Naive thymus-derived CD4-positive, alpha-beta T cell (primary cell): ENCODE measurements around the gene ALOX12. TPM values are rescaled to one million over a fixed set of nuclear protein-coding genes. Genes with fewer than 3 reads are reported as not detected.
"Not testable (repeated sequence)": the region's sequence is repeated elsewhere in the genome, so short reads cannot be mapped to it uniquely, and the experiment has no call there.

Source experiments
- ATAC-seq: fragments of 150-1000 bp; cut with Tn5 transposase; 2 replicates; pipeline ENCODE4 v1.10.0; 2021; ENCODE audit warnings: mild to moderate bottlenecking, moderate library complexity
- CTCF ChIA-PET: fragments of 350-600 bp; sonication (Branson Sonifier 250); formaldehyde crosslinking; loops from one replicate; lab custom pipeline; 2021; ENCODE audit warnings: antibody characterized with exemption; lab: Charles Lee
- POLR2A ChIA-PET: fragments of 350-600 bp; sonication (Branson Sonifier 250); formaldehyde crosslinking; loops from one replicate; lab custom pipeline; 2021; ENCODE audit warnings: antibody characterized with exemption, inconsistent platforms; lab: Charles Lee
- DNase-seq, 9 donors: peaks; one replicate each; pipeline versions ENCODE4 v3.0.0 to v3.0.0-alpha.2; 2020 to 2022; ENCODE audit warnings: mixed read lengths in 1 of 9
- H3K27ac ChIP-seq: one replicate; pipeline ENCODE4 v1.7.0; 2013; ENCODE audit warnings: mild to moderate bottlenecking, low read depth, low read length, moderate library complexity
- H3K27me3 ChIP-seq, 2 donors: one replicate each; pipeline ENCODE4 v1.7.0; 2013; ENCODE audit warnings: low read length in 2 of 2, mild to moderate bottlenecking in 2 of 2, moderate library complexity in 2 of 2; ENCODE audit not compliant: control insufficient read depth in 2 of 2, insufficient read depth in 2 of 2
- H3K36me3 ChIP-seq, 3 experiments: 1 replicate in 2 of 3; 2 replicates in 1 of 3; pipeline ENCODE4 v1.7.0; 2013; ENCODE audit warnings: low read length in 3 of 3, mild to moderate bottlenecking in 3 of 3, moderate library complexity in 1 of 3; ENCODE audit not compliant: insufficient read depth in 3 of 3, control insufficient read depth in 2 of 3
- H3K4me1 ChIP-seq, 2 donors: one replicate each; pipeline ENCODE4 v1.7.0; 2013; ENCODE audit warnings: low read length in 2 of 2, mild to moderate bottlenecking in 2 of 2, moderate library complexity in 1 of 2; ENCODE audit not compliant: control insufficient read depth in 2 of 2, insufficient read depth in 2 of 2
- H3K4me3 ChIP-seq: 2 replicates; pipeline ENCODE4 v1.7.0; 2013; ENCODE audit warnings: mild to moderate bottlenecking, low read length
- H3K9me3 ChIP-seq, 3 experiments: 1 replicate in 2 of 3; 2 replicates in 1 of 3; pipeline ENCODE4 v1.7.0; 2013; ENCODE audit warnings: low read length in 3 of 3; ENCODE audit not compliant: control insufficient read depth in 2 of 3
- H3K27ac Mint-ChIP-seq, 9 donors: one replicate each; pipeline ENCODE4 v1.8.0; 2020 to 2022; ENCODE audit warnings: mixed read lengths in 9 of 9, mild to moderate bottlenecking in 8 of 9, moderate library complexity in 5 of 9, inconsistent platforms in 2 of 9
- H3K27me3 Mint-ChIP-seq, 5 donors: one replicate each; pipeline ENCODE4 v1.8.0; 2021 to 2022; ENCODE audit warnings: mixed read lengths in 5 of 5, mild to moderate bottlenecking in 1 of 5
- H3K36me3 Mint-ChIP-seq, 5 donors: one replicate each; pipeline ENCODE4 v1.8.0; 2020 to 2022; ENCODE audit warnings: mixed read lengths in 5 of 5, mild to moderate bottlenecking in 3 of 5, inconsistent platforms in 1 of 5
- H3K4me1 Mint-ChIP-seq, 7 donors: one replicate each; pipeline ENCODE4 v1.8.0; 2020 to 2022; ENCODE audit warnings: mixed read lengths in 7 of 7, mild to moderate bottlenecking in 3 of 7, inconsistent platforms in 1 of 7
- H3K4me3 Mint-ChIP-seq, 10 donors: one replicate each; pipeline ENCODE4 v1.8.0; 2020 to 2022; ENCODE audit warnings: mild to moderate bottlenecking in 10 of 10, mixed read lengths in 10 of 10, moderate library complexity in 6 of 10, inconsistent platforms in 2 of 10
- H3K9me3 Mint-ChIP-seq, 11 donors: one replicate each; pipeline ENCODE4 v1.8.0; 2020 to 2022; ENCODE audit warnings: mixed read lengths in 11 of 11, mild to moderate bottlenecking in 4 of 11, inconsistent platforms in 1 of 11, moderate library complexity in 1 of 11
- intact Hi-C, 2 donors: fragments of 100-400 bp; cut with micrococcal nuclease; formaldehyde crosslinking; loops; one replicate each; pipeline ENCODE4 v1.15.1; 2023
- polyA plus RNA-seq, 2 donors: library from polyadenylated mRNA; unstranded; fragments of 300-500 nt; fragmentation: Illumina TruSeq; gene quantifications; one replicate each; pipeline ENCODE4 v1.2.3, GENCODE V29; 2021
- total RNA-seq, 6 experiments: library from RNA in 5 of 6; stranded (reverse) in 5 of 6; gene quantifications; 1 replicate in 5 of 6; 2 replicates in 1 of 6; pipeline ENCODE4 v1.2.3 and lab custom pipeline; 2021 to 2026

Gene ALOX12
- total and polyA plus RNA-seq, 7 experiments from 2014 or later, result 0.08 to 1.0 (median 0.48) TPM; not detected in 4

DNA sequence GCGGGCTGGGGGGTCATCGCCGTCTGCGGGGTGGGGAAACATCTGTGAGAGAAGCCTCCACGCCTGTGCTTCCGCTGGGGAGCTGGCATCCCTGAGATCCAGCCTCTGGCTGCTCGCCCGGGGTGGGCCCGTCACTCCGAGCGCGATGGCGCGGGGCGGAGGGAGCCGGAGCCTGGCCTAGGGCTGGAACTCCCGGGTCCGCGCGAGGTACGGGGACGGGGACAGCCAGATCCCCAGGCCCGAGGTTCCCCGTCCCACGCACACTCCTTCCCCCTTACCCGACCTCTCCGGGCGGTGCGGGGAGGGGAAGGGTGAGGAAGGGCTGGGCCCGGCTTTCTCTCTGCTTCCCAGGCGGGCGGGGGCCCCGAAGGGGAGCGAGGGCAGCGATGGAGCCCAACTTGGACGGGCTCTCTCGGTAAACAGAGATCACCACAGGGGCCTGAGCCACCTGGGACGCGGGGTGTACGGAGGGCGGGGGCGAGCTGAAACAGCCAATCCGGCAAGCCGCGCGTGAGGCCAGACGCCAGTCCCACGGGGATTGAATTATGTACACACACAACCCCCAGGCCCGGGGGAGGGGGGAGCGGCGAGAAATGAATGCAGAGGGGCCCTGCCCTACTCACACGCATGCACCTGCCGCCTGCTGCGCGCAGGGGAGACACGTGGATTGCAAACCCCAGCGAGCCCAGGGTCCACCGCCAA lies 47.8 kb downstream of the ALOX12 start, which contains the start of gene SLC16A11:
SLC16A11 (minus strand) TSS at position 596 of the 702 bp plus-strand sequence; CDS start at position 17, 579 bp downstream.
- H3K27me3 ChIP-seq, result no peaks in the 10 kb centered on the region
- peak within 1 kb of the TSS; percentile 60 to 87 (median 80) for H3K4me3 Mint-ChIP-seq
- intact Hi-C loops, result loop anchor here in 1 of 2 donors (2.0 to 10.0 kb wide), 2 partner anchors 393 to 791 kb away; partner anchors contain the start of gene KDM6B
- H3K4me3 ChIP-seq, result peak within 1 kb of the TSS; percentile 68
- POLR2A ChIA-PET, result interaction anchor here (0.9 to 1.5 kb wide), 4 partner anchors 8 to 644 kb away, joined by 3 to 7 read pairs (median 4); partner anchors contain the start of gene SLC16A13
- peaks cover 0 to 2% (median 0%) of the 10 kb centered on the region in 5 donors for H3K36me3 Mint-ChIP-seq
- no peaks in the 10 kb centered on the region for H3K9me3 Mint-ChIP-seq
- peaks cover 27 to 30% of the 10 kb centered on the region in 2 donors for H3K4me1 ChIP-seq
- no peaks in the 10 kb centered on the region for H3K36me3 ChIP-seq
- peak within 1 kb of the TSS; percentile 78 for H3K27ac ChIP-seq
- peaks cover 8 to 70% (median 52%) of the 10 kb centered on the region in 7 donors for H3K4me1 Mint-ChIP-seq
- no peaks in the 10 kb centered on the region for H3K9me3 ChIP-seq
- ATAC-seq (peak; percentile 3), DNase-seq (peak; percentile 26 to 51 (median 36))
- peaks cover 0 to 31% (median 0%) of the 10 kb centered on the region in 5 donors for H3K27me3 Mint-ChIP-seq
- peak within 1 kb of the TSS in 8 of 9 donors; percentile 77 to 95 (median 85) for H3K27ac Mint-ChIP-seq
- CTCF ChIA-PET, result interaction anchor here (0.7 to 6.4 kb wide), 2 partner anchors 11 to 93 kb away, joined by 3 to 145 read pairs; no protein-coding TSS in a partner anchor

DNA sequence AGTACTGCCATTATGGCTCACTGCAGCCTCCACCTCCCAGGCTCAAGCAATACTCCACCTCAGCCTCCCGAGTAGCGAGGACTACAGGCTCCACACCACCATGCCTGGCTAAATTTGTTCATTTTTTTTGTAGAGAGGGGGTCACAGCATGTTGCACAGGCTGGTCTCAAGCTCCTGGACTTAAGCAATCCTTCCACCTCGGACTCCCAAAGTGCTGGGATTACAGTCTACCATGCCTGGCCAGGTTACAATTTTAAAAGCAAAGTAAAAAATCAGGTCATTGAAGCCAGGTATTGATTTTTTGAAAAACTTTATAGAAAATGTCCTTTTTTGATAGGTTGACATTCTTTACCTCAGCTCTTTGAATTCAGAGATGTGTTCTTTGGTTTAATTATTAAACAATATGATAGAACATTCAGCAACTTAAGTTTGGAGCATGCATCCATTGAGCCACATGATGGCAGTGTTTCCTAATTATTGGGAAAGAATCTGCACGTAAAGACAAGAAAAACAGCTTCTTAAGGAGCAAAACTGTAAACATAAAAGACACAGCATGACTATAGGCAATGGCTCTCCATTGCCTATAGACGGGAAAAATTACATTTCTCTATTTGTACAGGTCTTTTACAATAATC lies 49.8 kb downstream of the ALOX12 start:
- peaks cover 0 to 55% (median 39%) of the 10 kb centered on the region in 7 donors for H3K4me1 Mint-ChIP-seq
- DNase-seq, result peak in 7 of 9 donors; percentile 61 to 79 (median 70)
- ChIA-PET POLR2A (interaction anchor here (0.6 to 2.6 kb wide), 23 partner anchors 8 to 1664 kb away, joined by 3 to 28 read pairs (median 4); partner anchors contain the start of genes DVL2, GABARAP, PHF23 and RNASEK), CTCF (interaction anchor here (0.5 to 6.4 kb wide), 20 partner anchors 9 to 1585 kb away, joined by 3 to 145 read pairs (median 3); partner anchors contain the start of genes ACAP1, MYH10 and SLC16A13)
- Histone ChIP-seq H3K9me3 (no peaks in the 10 kb centered on the region), H3K36me3 (no peaks in the 10 kb centered on the region), H3K27me3 (no peaks in the 10 kb centered on the region), H3K27ac (peak overlapping the region; percentile 74), H3K4me1 (peaks cover 27 to 30% of the 10 kb centered on the region in 2 donors), H3K4me3 (peak overlapping the region; percentile 66)
- peaks cover 0 to 36% (median 0%) of the 10 kb centered on the region in 5 donors for H3K27me3 Mint-ChIP-seq
- H3K36me3 Mint-ChIP-seq, result no peaks in the 10 kb centered on the region
- H3K9me3 Mint-ChIP-seq, result no peaks in the 10 kb centered on the region
- intact Hi-C loops, result loop anchor here (1.0 to 10.0 kb wide), 11 partner anchors 9 to 789 kb away; partner anchors contain the start of genes KDM6B (in 1 of the 2), RNASEK (in 1 of the 2) and SLC16A13 (in 1 of the 2)
- peak overlapping the region; percentile 69 to 96 (median 92) for H3K27ac Mint-ChIP-seq
- H3K4me3 Mint-ChIP-seq, result peak overlapping the region; percentile 78 to 91 (median 86)
- ATAC-seq, result peak; percentile 58

DNA sequence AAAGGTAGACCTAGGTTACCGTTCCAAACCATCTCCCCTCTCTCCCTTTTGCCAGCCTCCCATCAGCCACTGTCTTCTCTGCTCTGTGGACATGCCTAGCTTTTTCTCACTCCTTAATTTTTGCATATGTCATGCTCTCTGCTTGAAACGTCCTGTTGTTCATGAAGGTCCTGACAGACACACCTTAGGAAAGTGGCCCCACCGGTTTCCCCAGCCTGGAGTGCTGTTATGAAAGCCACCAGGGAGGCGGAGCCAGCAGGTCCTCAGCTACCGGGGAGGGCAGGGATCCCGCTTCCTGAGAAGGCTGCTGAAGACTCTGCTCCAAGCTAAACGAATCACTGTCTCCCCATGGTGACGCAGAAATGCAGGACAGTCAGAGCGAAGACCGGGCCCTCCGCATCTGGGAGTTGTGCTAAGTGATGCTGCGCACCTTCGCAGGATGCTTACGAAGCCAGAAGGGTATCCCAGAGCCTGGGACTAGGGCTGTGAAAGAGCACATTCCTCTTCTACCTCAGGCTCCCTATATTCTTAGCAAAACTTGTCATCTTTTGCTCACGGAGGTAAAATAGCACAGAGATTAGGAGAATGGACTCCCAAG lies 50.4 kb downstream of the ALOX12 start:
- no peaks in the 10 kb centered on the region for H3K9me3 Mint-ChIP-seq
- peak overlapping the region; percentile 78 to 91 (median 86) for H3K4me3 Mint-ChIP-seq
- peaks cover 27 to 30% of the 10 kb centered on the region in 2 donors for H3K4me1 ChIP-seq
- ChIA-PET POLR2A (interaction anchor here (0.6 to 2.6 kb wide), 23 partner anchors 9 to 1665 kb away, joined by 3 to 28 read pairs (median 4); partner anchors contain the start of genes DVL2, GABARAP, PHF23 and RNASEK), CTCF (interaction anchor here (0.5 to 6.4 kb wide), 18 partner anchors 10 to 1584 kb away, joined by 3 to 145 read pairs (median 4); partner anchors contain the start of genes MYH10 and SLC16A13)
- H3K27me3 ChIP-seq, result no peaks in the 10 kb centered on the region
- intact Hi-C loops, result loop anchor here (1.0 to 10.0 kb wide), 8 partner anchors 11 to 789 kb away; partner anchors contain the start of genes KDM6B (in 1 of the 2) and RNASEK (in 1 of the 2)
- H3K4me1 Mint-ChIP-seq, result peaks cover 0 to 52% (median 35%) of the 10 kb centered on the region in 7 donors
- H3K4me3 ChIP-seq, result peak overlapping the region; percentile 66
- no peaks in the 10 kb centered on the region for H3K36me3 Mint-ChIP-seq
- H3K36me3 ChIP-seq, result no peaks in the 10 kb centered on the region
- DNase-seq, result peak in 3 of 9 donors; percentile 33 to 48 (median 42)
- ATAC-seq, result peak; percentile 26
- peaks cover 0 to 36% (median 0%) of the 10 kb centered on the region in 5 donors for H3K27me3 Mint-ChIP-seq
- no peaks in the 10 kb centered on the region for H3K9me3 ChIP-seq
- peak overlapping the region; percentile 74 for H3K27ac ChIP-seq
- H3K27ac Mint-ChIP-seq, result peak overlapping the region; percentile 69 to 96 (median 92)

DNA sequence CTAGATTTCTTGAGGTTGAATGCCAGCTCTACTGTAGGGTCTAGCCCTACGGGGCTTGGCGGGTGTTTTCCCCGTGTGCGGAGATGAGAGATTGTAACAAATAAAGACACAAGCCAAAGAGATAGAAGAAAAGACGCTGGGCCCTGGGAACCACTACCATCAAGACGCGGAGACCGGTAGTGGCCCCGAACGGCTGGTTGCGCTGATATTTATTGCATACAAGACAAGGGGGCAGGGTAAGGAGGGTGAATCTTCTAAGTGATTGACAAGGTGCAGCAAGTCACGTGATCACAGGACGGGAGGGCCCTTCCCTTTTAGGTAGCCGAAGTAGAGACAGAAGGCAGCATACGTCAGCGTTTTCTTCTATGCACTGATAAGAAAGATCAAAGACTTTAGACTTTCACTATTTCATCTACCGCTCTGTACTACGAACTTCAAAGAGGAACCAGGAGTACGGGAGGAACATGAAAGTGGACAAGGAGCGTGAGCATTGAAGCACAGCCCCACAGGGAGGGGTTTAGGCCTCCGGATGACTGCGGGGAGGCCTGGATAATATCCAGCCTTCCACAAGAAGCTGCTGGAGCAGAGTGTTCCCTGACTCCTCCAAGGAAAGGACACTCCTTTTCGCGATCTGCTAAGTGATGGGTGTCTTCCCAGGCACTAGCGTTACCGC lies 51.0 kb downstream of the ALOX12 start:
- intact Hi-C loops, result loop anchor here (1.0 to 10.0 kb wide), 8 partner anchors 12 to 788 kb away; partner anchors contain the start of genes KDM6B (in 1 of the 2) and RNASEK (in 1 of the 2)
- ChIA-PET POLR2A (interaction anchor here (0.8 to 2.6 kb wide), 14 partner anchors 9 to 640 kb away, joined by 3 to 28 read pairs (median 6); partner anchors contain the start of genes DVL2, GABARAP, PHF23 and SLC16A13), CTCF (interaction anchor here (0.5 to 6.4 kb wide), 12 partner anchors 10 to 1190 kb away, joined by 3 to 145 read pairs (median 9); partner anchors contain the start of gene SLC16A13)
- not testable (repeated sequence) for H3K36me3 Mint-ChIP-seq, H3K9me3 ChIP-seq, H3K27me3 ChIP-seq, H3K36me3 ChIP-seq, H3K9me3 Mint-ChIP-seq
- peaks cover 0 to 32% (median 0%) of the 10 kb centered on the region in 5 donors for H3K27me3 Mint-ChIP-seq
- Histone ChIP-seq H3K4me1 (peaks cover 25 to 27% of the 10 kb centered on the region in 2 donors), H3K4me3 (peak overlapping the region; percentile 66), H3K27ac (peak overlapping the region; percentile 74)
- ATAC-seq, result peak; percentile 41
- H3K4me3 Mint-ChIP-seq, result peak overlapping the region; percentile 78 to 91 (median 86)
- peak overlapping the region; percentile 69 to 96 (median 92) for H3K27ac Mint-ChIP-seq
- DNase-seq, result peak; percentile 43 to 92 (median 78)
- peaks cover 0 to 46% (median 31%) of the 10 kb centered on the region in 7 donors for H3K4me1 Mint-ChIP-seq

DNA sequence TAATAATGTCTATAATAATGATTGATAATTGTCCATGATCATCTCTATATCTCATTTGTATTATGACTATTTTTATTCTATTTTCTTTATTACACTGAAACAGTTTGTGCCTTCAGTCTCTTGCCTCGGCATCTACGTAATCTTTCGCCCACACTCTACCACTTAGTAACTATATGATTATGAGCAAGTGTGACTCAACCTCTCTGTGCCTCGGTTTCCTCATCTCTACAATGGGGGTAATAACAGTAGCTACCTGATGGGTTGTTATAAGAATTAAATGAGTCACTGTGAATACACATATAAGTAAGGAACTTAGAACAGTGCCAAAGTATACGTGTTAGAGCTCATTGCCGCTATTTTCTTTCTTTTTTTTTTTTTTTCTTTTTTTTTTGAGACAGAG lies 51.7 kb downstream of the ALOX12 start:
- no peak overlapping the region for H3K4me3 ChIP-seq
- Mint-ChIP-seq H3K4me1 (peaks cover 0 to 39% (median 28%) of the 10 kb centered on the region in 7 donors), H3K27me3 (peaks cover 0 to 28% (median 0%) of the 10 kb centered on the region in 5 donors), H3K9me3 (no peaks in the 10 kb centered on the region), H3K4me3 (peak overlapping the region in 8 of 10 donors; percentile 9 to 91 (median 62)), H3K27ac (peak overlapping the region in 6 of 9 donors; percentile 73 to 95 (median 91)), H3K36me3 (no peaks in the 10 kb centered on the region)
- H3K27ac ChIP-seq, result peak overlapping the region; percentile 74
- H3K36me3 ChIP-seq, result no peaks in the 10 kb centered on the region
- no peaks in the 10 kb centered on the region for H3K27me3 ChIP-seq
- ChIA-PET CTCF (interaction anchor here (2.7 to 6.4 kb wide), 4 partner anchors 11 to 249 kb away, joined by 16 to 145 read pairs (median 28); partner anchors contain the start of gene SLC16A13), POLR2A (interaction anchor here (0.6 to 1.0 kb wide), 3 partner anchors 10 to 640 kb away, joined by 3 to 7 read pairs (median 4); partner anchors contain the start of gene TP53)
- intact Hi-C loops, result loop anchor here in 1 of 2 donors (2.0 to 10.0 kb wide), 4 partner anchors 35 to 787 kb away; partner anchors contain the start of genes KDM6B and RNASEK
- no peak for DNase-seq
- ATAC-seq, result no peak
- peaks cover 25% of the 10 kb centered on the region in 2 donors for H3K4me1 ChIP-seq
- no peaks in the 10 kb centered on the region for H3K9me3 ChIP-seq
